Measurements from ENCODE around the gene RCCD1. TPM values are rescaled to one million over a fixed set of nuclear protein-coding genes. Genes with fewer than 3 reads are reported as not detected.
A peak's percentile ranks its signal among the peaks of the same experiment; 100 is the strongest.

RCCD1 gene
- total and polyA plus RNA-seq, 2 donors = 5.0 to 11.0 TPM

DNA sequence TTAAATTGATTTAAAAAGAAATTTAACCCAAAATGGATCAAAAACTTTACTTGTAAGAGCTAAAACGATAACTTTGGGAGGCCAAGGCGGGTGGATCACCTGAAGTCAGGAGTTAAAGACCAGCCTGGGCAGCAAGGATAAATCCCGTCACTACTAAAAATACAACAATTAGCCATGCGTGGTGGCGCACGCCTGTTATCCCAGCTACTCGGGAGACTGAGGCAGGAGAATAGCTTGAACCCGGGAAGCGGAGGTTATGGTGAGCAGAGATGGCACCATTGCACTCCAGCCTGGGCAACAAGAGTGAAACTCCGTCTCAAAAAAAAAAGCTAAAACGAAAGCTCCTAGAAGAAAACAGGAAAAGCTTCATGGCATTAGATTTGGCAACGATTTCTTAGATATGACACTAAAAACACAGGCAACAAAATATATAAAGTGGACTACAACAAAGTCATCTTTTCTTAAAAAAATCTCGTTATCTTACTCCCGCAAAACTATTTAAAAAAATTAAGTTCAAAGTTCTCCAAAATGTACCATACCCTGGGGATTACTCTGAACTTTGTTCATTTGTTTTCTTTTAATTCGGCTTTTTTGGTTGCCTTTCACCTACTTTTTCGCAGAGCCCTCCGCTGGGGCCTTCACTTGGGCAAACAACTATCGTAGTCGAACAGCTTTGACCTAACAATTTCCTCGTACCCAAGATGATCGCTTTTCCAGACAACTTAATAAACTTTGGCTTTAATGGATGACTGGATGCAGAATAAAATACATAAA is 25.3 kb upstream of the RCCD1 start:
- Histone ChIP-seq H3K27me3 (ENCODE audit: control insufficient read depth in 2 of 2, insufficient read depth in 1 of 2, low read length in 1 of 2) (no peaks in the 10 kb centered on the region), H3K27ac (ENCODE audit: low read depth in 1 of 2, low read length in 1 of 2) (peak overlapping the region; percentile 94 to 95), H3K4me1 (ENCODE audit: control insufficient read depth in 2 of 2, insufficient read depth in 2 of 2, low read length in 2 of 2) (peaks cover 18 to 37% of the 10 kb centered on the region in 2 donors), H3K36me3 (ENCODE audit: control insufficient read depth in 2 of 2, insufficient read depth in 2 of 2, low read length in 1 of 2) (no peaks in the 10 kb centered on the region), H3K9me3 (ENCODE audit: control insufficient read depth in 2 of 2, insufficient read depth in 1 of 2, low read length in 1 of 2) (no peaks in the 10 kb centered on the region), H3K4me3 (ENCODE audit: low read length in 2 of 2) (peak overlapping the region; percentile 74 to 82)
- 48% methylated on average over 21 of the region's 21 CpGs for WGBS
- DNase-seq (ENCODE audit: low read depth in 6 of 9, low spot score in 9 of 9) = peak in 1 of 9 donors; percentile 49

DNA sequence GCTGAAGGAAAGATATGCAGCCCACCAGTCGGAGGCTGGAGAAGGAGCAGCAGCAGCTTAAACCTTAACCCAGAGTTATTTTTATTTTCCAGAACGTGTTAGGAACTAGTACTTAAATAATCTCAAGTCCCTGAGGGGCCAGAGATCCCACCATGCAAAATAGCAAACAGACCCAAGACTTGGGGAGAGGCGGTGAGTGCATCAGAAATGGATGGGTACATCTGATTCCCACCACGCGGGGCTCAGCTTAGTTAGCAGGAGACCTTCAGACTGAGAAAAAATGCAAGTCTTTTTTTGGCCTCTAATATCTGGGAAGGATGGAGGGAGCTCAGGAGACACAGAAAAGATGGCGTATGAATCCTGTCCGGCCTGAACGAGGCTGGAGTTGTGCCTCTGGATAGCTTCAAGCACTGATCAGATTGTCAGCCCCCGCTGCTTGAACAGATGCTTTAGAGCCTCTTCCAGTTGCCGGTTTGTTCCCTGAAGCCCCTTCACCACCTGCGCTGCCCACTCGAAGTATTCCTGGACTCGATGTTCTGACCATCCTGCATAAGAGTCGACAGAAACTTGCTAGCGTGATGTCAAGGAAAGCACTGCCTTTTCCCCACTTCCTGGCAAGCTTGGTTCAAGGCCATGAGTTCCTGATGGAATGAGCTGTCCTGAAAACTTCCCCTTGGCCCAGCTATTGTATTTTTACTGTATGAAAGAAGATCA is 23.7 kb upstream of the RCCD1 start:
- WGBS = 81% methylated on average over 15 of the region's 15 CpGs
- peak in 1 of 9 donors; percentile 23 for DNase-seq (ENCODE audit: low read depth in 6 of 9, low spot score in 9 of 9)
- Histone ChIP-seq H3K9me3 (ENCODE audit: control insufficient read depth in 2 of 2, insufficient read depth in 1 of 2, low read length in 1 of 2) (peaks cover 0 to 4% of the 10 kb centered on the region in 2 donors), H3K27me3 (ENCODE audit: control insufficient read depth in 2 of 2, insufficient read depth in 1 of 2, low read length in 1 of 2) (no peaks in the 10 kb centered on the region), H3K4me1 (ENCODE audit: control insufficient read depth in 2 of 2, insufficient read depth in 2 of 2, low read length in 2 of 2) (peaks cover 29 to 49% of the 10 kb centered on the region in 2 donors), H3K36me3 (ENCODE audit: control insufficient read depth in 2 of 2, insufficient read depth in 2 of 2, low read length in 1 of 2) (no peaks in the 10 kb centered on the region), H3K27ac (ENCODE audit: low read depth in 1 of 2, low read length in 1 of 2) (peak overlapping the region; percentile 89 to 95), H3K4me3 (ENCODE audit: low read length in 2 of 2) (no peak overlapping the region)

GRCh38 chr15:90931575-90931827 is 23.2 kb upstream of the RCCD1 start:
- H3K4me3 ChIP-seq (ENCODE audit: low read length in 2 of 2) = peak overlapping the region; percentile 57

DNA sequence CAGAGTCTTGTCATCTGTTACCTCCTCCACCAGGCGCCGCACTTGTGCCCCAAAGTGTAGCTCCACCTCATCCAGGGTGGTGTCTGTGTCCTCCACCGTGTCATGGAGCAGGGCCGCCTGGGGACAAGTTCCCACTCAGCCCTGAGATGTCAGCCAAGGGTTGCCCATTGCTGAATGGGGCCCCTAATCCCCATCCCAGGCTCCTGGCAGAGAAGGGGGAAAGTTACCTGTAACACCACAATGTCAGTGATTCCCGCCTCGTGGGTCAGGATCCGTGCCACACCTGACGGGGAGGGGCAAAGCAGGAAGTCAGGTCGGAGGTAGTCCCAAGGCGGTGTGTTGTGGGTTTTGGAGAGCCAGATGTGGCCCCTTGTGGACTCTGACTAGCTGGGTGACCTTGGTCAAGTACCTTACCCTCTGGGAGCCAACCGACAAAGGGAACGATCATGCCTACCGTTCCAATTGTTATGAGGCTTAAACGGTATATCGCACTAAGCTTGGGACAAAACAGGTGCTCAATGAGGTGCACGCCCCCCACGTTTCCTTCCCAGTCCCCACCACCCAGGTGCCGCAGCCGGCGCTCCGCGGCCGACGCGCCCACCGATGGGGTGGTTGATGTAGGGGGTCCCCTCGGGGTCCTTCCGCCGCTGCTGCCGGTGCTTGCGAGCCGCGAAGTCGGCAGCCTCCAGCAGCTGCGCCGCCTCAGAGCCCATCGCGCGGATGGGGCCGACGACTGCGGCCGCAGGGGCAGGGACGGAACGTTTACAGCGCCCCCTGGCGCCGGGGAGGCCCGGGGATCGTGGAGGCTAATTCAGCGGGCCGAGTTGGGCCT is 22.6 kb upstream of the RCCD1 start, which contains the start of gene HDDC3:
TSS of gene HDDC3 (minus strand) at position 722 of the 832 bp plus-strand sequence. CDS start at position 713, 9 bp downstream.
- DNase-seq (ENCODE audit: low read depth in 6 of 9, low spot score in 9 of 9) = peak; percentile 76 to 95 (median 87)
- Histone ChIP-seq H3K4me1 (ENCODE audit: control insufficient read depth in 2 of 2, insufficient read depth in 2 of 2, low read length in 2 of 2) (peaks cover 32 to 54% of the 10 kb centered on the region in 2 donors), H3K27ac (ENCODE audit: low read depth in 1 of 2, low read length in 1 of 2) (peak within 1 kb of the TSS; percentile 89 to 90), H3K9me3 (ENCODE audit: control insufficient read depth in 2 of 2, insufficient read depth in 1 of 2, low read length in 1 of 2) (peaks cover 0 to 4% of the 10 kb centered on the region in 2 donors), H3K36me3 (ENCODE audit: control insufficient read depth in 2 of 2, insufficient read depth in 2 of 2, low read length in 1 of 2) (peaks cover 0 to 4% of the 10 kb centered on the region in 2 donors), H3K4me3 (ENCODE audit: low read length in 2 of 2) (peak within 1 kb of the TSS; percentile 57), H3K27me3 (ENCODE audit: control insufficient read depth in 2 of 2, insufficient read depth in 1 of 2, low read length in 1 of 2) (no peaks in the 10 kb centered on the region)
- WGBS = under 1% methylated on average over 52 of the region's 52 CpGs

More at GRCh38 chr15:90931575-90931827, 23.2 kb upstream of the RCCD1 start:
- H3K27me3 ChIP-seq (ENCODE audit: control insufficient read depth in 2 of 2, insufficient read depth in 1 of 2, low read length in 1 of 2) = no peaks in the 10 kb centered on the region
- H3K27ac ChIP-seq (ENCODE audit: low read depth in 1 of 2, low read length in 1 of 2) = peak overlapping the region; percentile 62 to 89
- peaks cover 32 to 54% of the 10 kb centered on the region in 2 donors for H3K4me1 ChIP-seq (ENCODE audit: control insufficient read depth in 2 of 2, insufficient read depth in 2 of 2, low read length in 2 of 2)
- no peaks in the 10 kb centered on the region for H3K36me3 ChIP-seq (ENCODE audit: control insufficient read depth in 2 of 2, insufficient read depth in 2 of 2, low read length in 1 of 2)
- DNase-seq (ENCODE audit: low read depth in 6 of 9, low spot score in 9 of 9) = no peak
- H3K9me3 ChIP-seq (ENCODE audit: control insufficient read depth in 2 of 2, insufficient read depth in 1 of 2, low read length in 1 of 2) = peaks cover 0 to 4% of the 10 kb centered on the region in 2 donors
- WGBS = 18% methylated on average over 6 of the region's 6 CpGs

GRCh38 chr15:90932660-90932991 is 22.1 kb upstream of the RCCD1 start:
- 24% methylated on average over 5 of the region's 5 CpGs for WGBS
- Histone ChIP-seq H3K9me3 (ENCODE audit: control insufficient read depth in 2 of 2, insufficient read depth in 1 of 2, low read length in 1 of 2) (peaks cover 0 to 4% of the 10 kb centered on the region in 2 donors), H3K36me3 (ENCODE audit: control insufficient read depth in 2 of 2, insufficient read depth in 2 of 2, low read length in 1 of 2) (peaks cover 0 to 4% of the 10 kb centered on the region in 2 donors), H3K4me3 (ENCODE audit: low read length in 2 of 2) (peak overlapping the region; percentile 57), H3K27me3 (ENCODE audit: control insufficient read depth in 2 of 2, insufficient read depth in 1 of 2, low read length in 1 of 2) (no peaks in the 10 kb centered on the region), H3K27ac (ENCODE audit: low read depth in 1 of 2, low read length in 1 of 2) (peak overlapping the region in 1 of 2 donors; percentile 89), H3K4me1 (ENCODE audit: control insufficient read depth in 2 of 2, insufficient read depth in 2 of 2, low read length in 2 of 2) (peaks cover 32 to 54% of the 10 kb centered on the region in 2 donors)
- no peak for DNase-seq (ENCODE audit: low read depth in 6 of 9, low spot score in 9 of 9)

- Histone ChIP-seq H3K4me3 (ENCODE audit: low read length in 2 of 2) (no peak overlapping the region), H3K9me3 (ENCODE audit: control insufficient read depth in 2 of 2, insufficient read depth in 1 of 2, low read length in 1 of 2) (peaks cover 0 to 4% of the 10 kb centered on the region in 2 donors), H3K4me1 (ENCODE audit: control insufficient read depth in 2 of 2, insufficient read depth in 2 of 2, low read length in 2 of 2) (peaks cover 32 to 54% of the 10 kb centered on the region in 2 donors), H3K36me3 (ENCODE audit: control insufficient read depth in 2 of 2, insufficient read depth in 2 of 2, low read length in 1 of 2) (peaks cover 1 to 6% of the 10 kb centered on the region in 2 donors), H3K27me3 (ENCODE audit: control insufficient read depth in 2 of 2, insufficient read depth in 1 of 2, low read length in 1 of 2) (no peaks in the 10 kb centered on the region), H3K27ac (ENCODE audit: low read depth in 1 of 2, low read length in 1 of 2) (no peak overlapping the region)
- WGBS = 79% methylated on average over 1 of the region's 1 CpG
- DNase-seq (ENCODE audit: low read depth in 6 of 9, low spot score in 9 of 9) = no peak
Observed at GRCh38 chr15:90933301-90933700, 21.4 kb upstream of the RCCD1 start.

GRCh38 chr15:90934256-90934948 is 20.3 kb upstream of the RCCD1 start:
- peaks cover 0 to 4% of the 10 kb centered on the region in 2 donors for H3K9me3 ChIP-seq (ENCODE audit: control insufficient read depth in 2 of 2, insufficient read depth in 1 of 2, low read length in 1 of 2)
- no peaks in the 10 kb centered on the region for H3K27me3 ChIP-seq (ENCODE audit: control insufficient read depth in 2 of 2, insufficient read depth in 1 of 2, low read length in 1 of 2)
- peaks cover 8% of the 10 kb centered on the region in 2 donors for H3K36me3 ChIP-seq (ENCODE audit: control insufficient read depth in 2 of 2, insufficient read depth in 2 of 2, low read length in 1 of 2)
- peaks cover 29 to 50% of the 10 kb centered on the region in 2 donors for H3K4me1 ChIP-seq (ENCODE audit: control insufficient read depth in 2 of 2, insufficient read depth in 2 of 2, low read length in 2 of 2)
- peak overlapping the region; percentile 88 to 94 for H3K27ac ChIP-seq (ENCODE audit: low read depth in 1 of 2, low read length in 1 of 2)
- peak overlapping the region; percentile 62 to 74 for H3K4me3 ChIP-seq (ENCODE audit: low read length in 2 of 2)
- DNase-seq (ENCODE audit: low read depth in 6 of 9, low spot score in 9 of 9) = peak in 8 of 9 donors; percentile 68 to 92 (median 84)
- WGBS = 2% methylated on average over 19 of the region's 19 CpGs

- peaks cover 28 to 50% of the 10 kb centered on the region in 2 donors for H3K4me1 ChIP-seq (ENCODE audit: control insufficient read depth in 2 of 2, insufficient read depth in 2 of 2, low read length in 2 of 2)
- no peaks in the 10 kb centered on the region for H3K27me3 ChIP-seq (ENCODE audit: control insufficient read depth in 2 of 2, insufficient read depth in 1 of 2, low read length in 1 of 2)
- H3K27ac ChIP-seq (ENCODE audit: low read depth in 1 of 2, low read length in 1 of 2) = peak within 1 kb of the TSS; percentile 88 to 94
- peaks cover 15 to 16% of the 10 kb centered on the region in 2 donors for H3K36me3 ChIP-seq (ENCODE audit: control insufficient read depth in 2 of 2, insufficient read depth in 2 of 2, low read length in 1 of 2)
- WGBS = 2% methylated on average over 65 of the region's 65 CpGs
- peak in 8 of 9 donors; percentile 79 to 98 (median 94) for DNase-seq (ENCODE audit: low read depth in 6 of 9, low spot score in 9 of 9)
- peaks cover 0 to 4% of the 10 kb centered on the region in 2 donors for H3K9me3 ChIP-seq (ENCODE audit: control insufficient read depth in 2 of 2, insufficient read depth in 1 of 2, low read length in 1 of 2)
- peak within 1 kb of the TSS; percentile 62 to 74 for H3K4me3 ChIP-seq (ENCODE audit: low read length in 2 of 2)
Observed at GRCh38 chr15:90934949-90935751, 19.5 kb upstream of the RCCD1 start, which contains the start of gene UNC45A. Gene UNC45A (plus strand): TSS chr15:90935285. CDS start chr15:90935325, 40 bp downstream.

All from thymus (tissue), 11 donors.